ENCODE data around the gene SNX9.

The SNX9 gene

DNA sequence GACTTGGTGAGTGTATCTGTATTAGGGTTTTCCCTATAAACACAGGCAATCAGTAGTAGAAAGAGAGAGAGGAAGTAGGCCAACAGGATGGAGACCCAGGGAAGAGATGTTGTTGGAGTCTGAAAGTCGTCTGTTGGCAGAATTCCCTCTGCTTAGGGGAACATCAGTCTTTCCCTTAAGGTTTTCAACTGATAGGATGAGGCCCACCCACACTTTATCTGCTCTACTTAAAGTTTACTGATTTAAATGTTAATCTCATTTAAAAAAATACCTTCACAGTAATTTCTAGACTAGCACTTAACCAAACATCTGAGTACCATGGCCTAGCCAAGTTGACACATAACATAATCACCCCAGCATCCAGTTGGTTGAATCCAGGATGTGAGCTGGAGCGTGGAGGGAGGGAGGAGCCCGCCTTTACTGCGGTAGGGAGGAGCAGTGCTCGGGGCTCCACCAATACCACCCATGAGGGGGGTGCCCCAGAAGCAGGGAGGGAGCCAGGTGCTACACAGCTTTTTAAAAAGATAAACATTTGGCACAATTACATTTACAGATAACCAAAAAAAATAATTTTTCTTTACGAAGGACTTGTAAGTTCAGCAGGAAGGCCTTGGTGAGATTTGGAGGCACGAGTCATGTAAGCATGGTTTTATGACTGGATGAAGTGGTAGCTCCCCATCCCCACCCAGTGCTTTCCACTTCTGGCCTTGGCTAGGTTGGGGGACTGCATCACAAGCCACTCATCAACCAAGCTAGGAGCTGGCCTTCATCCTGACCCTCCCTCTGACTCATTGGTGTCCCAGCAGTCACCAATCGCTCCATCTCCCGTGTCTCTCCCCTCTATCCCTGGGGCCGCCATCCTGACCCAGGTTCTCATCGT, 18.4 kb upstream of the SNX9 start:
- DNase-seq: no peak

DNA sequence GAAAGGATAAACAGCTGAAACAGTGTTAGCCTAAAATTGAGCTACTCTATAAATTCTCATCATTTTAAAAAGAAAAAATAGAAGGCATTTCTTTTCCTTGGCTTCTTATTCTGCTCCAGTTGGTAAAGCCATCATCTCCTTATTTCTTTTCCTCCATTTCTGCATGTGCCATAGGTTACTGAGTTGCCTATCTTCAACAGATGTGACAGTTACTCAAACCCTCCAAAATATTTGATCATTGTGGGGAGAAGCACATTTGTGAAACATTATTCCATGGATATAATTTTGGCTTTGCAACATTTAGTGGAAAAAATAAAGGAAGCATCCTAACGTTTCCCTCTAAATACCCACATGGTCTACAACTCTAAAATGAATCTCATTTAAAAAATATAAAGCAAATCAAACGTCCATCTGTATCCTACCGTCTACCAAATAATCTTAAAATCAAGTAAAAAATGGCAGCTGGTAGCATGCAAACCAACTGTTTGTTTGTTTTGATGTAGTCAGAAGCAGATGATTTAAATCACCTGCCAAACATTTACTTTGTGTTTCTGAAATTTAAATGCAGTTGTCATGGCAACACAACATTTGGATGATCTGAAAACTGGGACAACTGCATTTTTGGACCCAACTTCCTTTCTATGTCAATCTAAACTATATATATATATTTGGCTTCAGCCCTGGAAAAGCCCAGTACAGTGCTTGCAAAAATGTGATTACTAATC, 16.8 kb upstream of the SNX9 start:
- DNase-seq: peak; percentile 72

DNA sequence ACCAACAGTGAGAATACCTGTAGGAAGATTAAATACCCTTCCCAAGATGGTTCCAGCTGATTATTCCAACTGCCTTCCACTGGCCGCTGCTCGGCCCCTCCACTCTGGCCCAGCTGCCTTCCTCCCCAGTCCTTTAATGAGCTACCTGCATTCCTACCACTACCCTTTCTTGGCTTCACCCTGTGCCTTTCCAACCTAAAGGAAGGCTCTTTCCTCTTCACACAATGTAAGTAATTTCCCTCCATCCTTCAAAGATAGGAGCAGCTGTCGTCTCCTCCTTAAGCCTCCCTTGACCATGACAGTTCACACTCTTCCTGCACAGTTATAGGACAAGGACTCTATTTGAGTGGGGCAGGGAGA, 16.2 kb upstream of the SNX9 start:
- no peak for DNase-seq

DNA sequence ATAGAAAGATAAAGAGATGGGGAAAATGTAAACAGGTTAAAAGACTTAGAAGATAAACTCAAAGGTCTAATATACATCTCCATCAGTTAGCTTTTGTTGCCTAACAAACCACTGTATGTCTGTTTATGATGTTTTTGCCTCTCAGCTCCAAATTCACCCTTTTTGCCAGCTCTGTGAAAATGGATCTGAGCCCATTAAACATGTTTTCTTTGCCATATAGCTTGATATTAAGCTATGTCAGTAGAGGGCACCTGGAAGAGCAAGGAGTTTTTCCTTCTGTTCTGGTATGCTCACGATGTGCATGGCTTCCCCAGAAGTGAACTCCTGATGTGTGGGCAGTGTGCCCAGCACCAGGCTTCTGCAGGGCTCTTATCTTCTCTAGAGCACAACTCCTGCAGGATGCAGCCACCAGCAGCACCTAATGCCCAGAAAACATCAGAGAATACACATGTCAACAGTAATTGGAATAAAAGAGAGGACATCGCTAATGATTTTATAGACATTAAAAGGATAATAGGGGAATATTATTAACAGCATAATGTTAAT, 14.6 kb upstream of the SNX9 start:
- DNase-seq: no peak

DNA sequence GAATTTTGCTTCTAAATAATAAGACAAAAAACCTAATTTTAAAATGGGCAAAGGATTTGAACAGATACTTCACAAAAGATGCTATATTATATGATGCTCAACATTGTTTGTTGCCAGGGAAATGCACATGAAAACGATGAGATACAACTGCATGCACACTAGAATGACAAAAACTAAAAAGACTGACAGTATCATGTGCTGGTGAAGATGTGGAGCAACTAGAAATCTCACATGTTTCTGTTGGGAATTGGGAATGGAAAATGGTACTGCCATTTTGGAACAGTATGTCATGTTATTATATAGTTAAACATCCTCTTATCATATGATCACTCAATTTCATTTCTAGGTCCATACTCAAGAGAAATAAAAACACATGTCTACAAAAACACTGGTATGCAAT, 13.4 kb upstream of the SNX9 start:
- DNase-seq: no peak

DNA sequence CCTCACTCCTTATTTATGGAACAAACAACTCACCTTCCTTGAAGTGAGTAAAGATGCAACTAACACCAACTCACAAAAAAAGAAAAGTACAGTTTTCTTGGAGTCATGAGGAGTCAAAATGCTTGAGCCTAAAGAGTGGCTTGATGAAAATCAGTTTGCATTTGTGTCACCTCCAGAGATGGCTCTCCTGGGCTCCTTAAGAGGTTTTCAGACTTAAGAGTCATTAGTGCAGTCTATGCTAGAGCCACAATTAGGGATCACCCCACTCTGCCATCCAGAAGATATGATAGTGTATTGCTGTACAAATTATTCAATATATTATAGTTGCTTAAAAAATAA, 11.9 kb upstream of the SNX9 start:
- no peak for DNase-seq

DNA sequence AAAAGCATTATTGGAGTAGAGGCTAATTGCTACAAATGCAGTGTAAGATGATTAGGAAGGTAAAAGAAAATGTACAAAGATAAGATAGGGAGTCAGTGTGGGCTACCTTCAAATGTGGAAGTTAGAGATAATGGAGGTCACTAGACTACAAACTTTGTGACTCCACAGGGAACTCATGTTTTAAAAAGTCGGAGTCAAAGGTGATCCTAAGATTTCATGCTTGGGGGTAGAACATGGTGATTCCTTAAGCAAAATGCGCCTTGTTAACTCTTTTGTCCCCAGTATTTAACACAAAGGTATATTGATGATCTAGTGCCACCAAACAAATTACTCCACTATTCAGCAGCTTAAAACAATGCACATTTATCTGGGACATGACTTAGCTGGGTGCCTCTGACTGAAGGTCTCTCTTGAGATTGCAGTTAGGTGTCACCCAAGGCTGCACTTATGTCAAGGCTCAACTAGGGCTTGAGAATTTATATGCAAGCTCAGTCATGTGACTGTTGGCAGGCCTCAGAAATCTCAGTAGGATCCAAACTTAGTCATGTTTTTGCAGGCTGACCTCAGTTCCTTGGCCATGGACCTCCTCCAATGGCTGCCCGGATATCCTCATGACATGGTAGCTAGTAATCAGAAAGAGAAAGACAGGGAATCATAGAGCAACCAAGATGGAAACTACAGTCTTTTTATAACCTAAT, 11.4 kb upstream of the SNX9 start:
- no peak for DNase-seq

DNA sequence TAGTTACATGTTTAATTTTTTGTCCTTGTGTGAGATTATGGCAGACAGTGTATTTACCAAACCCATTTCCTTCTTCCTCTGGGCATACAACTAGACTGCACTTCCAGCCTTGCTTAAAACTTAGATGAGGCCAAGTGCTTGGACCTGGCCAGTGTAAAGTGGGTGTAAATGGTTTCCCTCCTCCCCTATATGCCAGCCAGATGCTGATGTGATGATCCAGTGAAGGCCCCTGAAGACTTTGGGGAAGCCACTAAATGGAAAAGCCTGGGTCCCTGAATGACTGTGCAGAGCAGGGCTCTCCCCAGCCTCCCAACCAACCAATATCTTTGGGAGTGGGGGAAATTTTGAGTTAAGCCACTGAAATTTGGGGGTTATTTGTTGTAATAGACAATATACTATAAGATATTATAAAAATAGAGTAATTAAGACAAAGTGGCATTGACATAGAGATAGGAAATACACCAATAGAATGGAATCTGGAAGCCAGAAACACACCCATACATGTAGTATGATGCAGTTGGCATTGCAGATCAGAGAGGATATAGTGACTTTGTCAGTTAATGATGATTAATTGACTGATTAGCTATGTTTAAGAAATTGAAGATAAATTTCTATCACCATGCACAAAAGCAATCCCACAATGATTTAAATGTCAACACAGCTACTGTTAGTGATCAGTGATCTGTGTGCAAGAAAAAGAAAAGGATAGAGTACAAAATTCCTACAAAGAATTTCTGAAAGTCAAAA, 10.4 kb upstream of the SNX9 start:
- DNase-seq: no peak

DNA sequence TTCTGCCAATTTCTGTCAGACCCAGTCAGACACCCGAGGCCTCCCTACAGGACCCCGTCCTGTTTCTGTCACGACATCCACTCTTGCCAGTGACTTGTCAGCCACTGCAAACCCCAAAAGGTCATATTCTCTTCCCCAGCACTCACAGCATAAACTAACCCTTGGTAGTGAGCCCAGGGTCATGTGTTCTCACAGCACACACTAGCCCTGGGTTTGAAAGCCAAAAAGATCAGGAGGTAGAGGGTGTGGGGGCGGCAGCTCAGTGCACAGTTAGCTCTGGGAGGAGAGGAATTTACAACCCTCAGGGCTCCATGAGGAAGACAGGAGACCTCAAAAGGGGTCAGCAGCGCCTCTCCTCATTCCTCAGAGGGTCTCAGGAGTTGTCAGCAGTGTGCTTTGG, 9.9 kb upstream of the SNX9 start:
- DNase-seq: no peak

DNA sequence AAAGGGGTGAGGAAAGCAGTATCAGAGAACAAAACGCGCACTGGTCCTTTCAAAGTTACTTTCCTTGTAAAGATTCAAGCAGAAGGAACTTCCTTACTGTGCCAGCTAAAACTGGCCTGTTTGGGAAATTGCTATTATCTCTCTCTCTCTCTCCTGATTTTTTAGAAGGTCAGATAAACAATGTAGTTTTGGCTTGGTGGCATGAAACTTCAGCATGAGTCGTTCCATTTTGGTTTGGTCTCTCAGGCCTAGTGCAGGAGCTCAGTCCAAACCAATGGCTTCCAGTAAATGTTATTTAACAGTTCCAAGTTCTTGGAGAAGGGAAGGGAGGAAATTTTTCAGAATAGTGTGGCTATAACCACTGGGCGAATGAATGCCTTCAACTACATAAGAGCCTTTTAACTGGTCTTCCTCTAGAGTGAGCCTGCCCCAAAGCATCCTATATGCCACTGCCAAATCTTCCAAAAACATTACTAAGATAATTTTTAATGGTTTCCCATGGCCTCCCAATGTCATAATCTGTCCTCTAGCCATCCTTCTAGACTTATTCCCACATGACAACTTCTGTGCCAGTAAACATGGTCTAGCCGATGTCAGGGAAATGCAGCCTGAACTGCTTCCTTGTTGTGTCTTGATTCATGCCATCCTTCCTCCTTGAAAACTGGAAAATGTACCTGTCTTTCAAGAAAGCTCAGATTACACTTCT, 9.1 kb upstream of the SNX9 start:
- DNase-seq: no peak

DNA sequence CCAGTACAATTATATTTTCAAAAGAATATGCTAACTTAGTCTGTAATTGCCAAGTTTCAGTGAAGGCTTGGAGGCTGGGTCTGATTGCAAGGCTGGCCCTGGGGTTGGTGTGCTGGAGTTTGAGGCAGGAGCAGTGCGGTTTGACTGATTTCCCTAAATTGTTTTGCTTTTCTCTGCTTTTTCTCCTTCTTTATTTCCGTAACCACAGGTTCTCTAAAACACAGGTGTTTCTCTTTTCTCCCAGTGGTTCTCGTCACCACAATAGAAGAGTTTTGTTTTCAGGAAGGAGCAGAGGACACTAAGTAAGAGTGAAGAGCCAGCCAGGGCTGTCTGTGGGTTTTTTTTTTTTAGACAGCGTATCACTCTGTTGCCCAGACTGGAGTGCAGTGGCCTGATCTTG, 8.2 kb upstream of the SNX9 start:
- no peak for DNase-seq

DNA sequence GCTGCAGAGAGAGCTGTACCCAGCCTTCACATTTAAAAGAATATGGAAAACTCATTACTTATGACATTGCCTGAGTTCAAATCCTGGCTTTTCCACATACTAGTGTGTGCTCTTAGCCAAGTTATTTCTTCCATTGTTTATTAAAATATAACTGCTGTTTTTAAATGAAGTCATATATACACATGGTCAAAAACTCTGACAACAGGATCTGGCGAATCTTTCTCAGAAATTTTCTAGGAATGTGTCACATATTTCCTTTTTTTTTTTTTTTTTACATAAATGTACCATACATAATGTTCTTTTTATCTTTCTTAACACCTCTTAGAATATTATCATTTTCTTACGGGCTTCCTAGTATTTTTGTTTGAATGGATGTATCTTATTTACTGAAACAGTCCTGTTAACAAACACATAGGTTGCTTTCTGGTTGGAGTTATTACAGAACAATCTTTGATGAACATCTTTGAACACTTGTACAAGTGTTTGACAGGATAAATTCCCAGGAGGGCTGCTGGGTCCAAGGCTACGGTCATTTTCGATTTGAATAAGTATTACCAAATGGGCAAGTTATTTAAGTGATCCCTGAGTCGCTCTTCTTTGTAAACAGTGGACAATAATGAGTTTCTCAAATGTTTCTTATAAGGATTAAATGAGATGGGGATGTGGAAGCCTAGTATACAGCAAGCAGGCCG, 1.6 kb upstream of the SNX9 start:
- DNase-seq: no peak

DNA sequence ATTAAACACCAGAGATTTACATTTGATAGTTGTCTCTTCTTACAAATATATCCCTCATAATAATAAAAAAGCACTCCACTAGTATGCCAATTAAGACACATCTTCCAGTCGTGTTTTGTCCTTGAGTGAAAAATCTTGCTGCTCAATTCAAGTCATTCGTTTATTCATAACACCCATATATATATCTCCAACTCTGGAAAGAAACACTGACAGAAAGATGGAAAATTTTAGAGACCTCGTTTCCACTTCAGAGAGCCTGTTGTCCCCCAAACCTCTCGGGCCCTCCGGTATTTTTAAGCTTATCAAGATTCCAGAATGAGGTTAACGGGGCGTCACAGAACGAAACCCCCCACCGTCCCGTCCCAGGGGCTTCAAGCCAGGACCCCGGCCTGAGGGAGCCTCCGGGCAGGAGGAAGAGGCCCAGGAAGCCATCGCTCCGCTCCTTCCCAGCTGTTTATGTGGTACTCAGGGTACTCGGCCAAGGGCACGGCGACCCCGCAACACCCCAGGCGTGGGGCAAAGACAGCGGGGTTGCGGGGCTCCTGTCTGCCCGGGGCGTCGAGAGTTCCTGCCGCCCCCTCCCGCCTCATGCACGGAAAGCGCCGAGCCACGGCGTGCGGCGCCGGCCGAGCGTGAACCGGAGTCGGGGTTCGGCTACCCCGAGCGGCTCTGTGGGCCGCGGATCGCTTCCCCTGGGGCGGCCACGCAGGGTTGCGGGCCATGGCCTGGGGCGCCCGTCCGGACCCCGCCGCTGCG, 623 bp upstream of the SNX9 start:
- DNase-seq: peak; percentile 61

DNA sequence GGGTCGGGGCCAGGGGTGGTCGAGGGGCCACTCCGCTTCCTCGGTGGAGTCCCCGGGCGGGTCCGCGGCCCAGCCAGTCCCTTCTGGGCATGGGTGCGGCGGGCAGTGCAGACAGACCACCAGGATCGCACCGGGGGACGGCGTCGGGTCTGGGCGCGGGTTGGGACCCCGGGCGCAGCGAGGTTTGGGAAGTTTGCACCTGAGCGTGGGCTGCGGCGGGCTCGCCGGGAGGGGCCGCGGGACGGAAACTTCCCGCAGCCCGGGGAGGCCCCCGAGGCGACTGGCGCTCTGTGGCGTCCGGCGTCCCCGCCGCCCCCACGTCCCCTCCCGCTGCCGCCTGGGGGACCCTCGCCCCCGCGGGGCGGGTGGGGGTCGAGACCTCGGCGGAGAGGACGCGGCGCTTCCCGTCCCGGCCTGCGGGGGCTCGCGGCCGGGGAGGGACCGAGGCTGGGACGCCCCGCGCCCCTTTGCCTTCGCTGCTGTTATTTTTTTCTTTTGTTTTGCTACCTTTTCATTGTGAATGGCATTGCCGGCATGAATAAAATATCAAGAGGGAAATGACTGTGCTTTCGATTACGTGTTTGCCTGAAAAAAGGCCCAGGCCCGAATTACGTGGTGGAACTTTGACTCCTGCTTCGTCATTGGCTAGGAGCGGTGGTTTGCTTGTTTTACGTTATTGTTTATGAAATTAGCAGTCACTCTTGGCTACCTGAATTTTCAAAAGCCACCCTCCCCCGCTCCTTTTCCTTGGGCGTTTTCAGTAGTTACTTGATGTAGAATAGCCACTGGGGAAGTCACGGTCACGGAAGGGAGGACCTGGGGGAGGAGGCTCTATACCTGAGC, 703 bp downstream of the SNX9 start:
- DNase-seq: peak; percentile 69

DNA sequence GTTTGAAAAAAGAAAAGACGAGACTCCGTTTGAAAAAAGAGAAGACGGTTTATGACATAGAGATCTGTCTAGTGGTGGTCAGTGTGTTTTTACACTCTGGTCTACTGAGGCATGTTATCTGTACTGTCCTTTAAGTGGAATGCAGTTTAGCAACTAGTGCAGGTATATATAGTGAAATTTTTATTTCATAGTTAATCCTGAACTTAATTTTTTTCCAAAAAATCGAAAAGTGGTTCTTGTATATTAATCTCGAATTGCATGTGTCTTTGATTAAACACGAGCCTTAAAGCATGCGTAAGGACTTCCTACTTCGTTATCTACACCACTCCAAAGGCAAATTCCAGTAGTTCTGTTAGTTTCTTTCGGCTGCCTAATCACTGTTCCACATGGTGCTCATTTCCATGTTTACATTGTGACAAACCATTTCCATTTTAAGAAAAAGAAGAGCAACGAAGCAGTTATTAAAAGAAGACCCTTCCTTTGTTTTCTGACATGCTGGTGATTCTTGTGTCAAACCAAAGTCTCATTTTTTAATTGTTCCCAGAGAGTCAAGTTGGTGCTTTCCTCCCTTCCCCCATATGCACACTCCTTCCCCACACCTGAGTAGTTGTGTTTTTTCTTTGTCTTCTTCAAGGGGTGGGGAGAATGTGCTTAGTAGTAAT, 2.3 kb downstream of the SNX9 start:
- peak; percentile 5 for DNase-seq

DNA sequence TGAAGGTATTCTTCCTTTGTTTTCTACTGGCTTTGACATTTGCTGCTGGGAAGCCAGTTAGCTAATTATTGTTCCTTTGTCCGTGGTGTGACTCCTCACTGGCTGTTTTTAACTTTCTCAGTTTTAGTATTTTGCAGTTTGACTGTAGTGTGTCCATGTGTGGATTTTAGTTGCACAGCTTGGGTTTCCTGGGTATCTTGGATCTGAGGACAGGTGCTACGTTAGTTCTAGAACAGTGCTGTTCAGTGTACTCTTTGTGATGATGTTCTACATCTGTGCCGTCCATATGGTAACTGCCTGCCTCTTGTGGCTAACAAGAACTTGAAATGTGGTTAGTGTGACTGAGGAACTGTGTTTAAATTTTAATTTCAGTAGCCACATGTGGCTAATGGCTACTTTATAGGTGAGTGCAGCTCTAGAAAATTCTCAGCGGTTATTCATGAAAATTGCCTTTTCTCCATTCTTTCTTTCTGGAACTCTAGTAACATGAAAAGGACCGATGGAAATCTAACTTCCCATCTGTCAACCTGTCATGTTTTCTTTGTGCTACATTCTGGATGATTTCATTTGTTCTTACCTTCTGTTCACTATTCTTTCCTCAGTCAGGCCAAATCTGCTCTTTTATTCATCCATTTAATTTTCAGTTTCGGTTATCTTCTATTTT, 7.4 kb downstream of the SNX9 start:
- DNase-seq: no peak

DNA sequence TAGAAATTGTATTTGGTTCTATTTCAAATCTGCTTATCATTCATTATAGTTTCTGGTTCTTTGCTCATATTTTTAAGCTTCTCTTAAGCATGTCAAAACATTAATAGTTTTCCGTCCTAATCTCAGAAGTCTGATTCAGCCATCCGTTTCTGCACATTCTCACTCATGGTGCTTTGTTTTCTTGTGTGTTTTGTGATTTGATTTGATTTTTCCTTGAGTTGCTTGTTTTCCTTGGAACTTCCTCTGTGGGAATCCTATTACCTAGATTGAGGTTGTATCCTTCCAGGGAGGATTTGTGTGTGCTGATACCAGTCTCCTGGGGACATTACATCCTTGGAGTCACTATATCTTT, 7.9 kb downstream of the SNX9 start:
- no peak for DNase-seq

DNA sequence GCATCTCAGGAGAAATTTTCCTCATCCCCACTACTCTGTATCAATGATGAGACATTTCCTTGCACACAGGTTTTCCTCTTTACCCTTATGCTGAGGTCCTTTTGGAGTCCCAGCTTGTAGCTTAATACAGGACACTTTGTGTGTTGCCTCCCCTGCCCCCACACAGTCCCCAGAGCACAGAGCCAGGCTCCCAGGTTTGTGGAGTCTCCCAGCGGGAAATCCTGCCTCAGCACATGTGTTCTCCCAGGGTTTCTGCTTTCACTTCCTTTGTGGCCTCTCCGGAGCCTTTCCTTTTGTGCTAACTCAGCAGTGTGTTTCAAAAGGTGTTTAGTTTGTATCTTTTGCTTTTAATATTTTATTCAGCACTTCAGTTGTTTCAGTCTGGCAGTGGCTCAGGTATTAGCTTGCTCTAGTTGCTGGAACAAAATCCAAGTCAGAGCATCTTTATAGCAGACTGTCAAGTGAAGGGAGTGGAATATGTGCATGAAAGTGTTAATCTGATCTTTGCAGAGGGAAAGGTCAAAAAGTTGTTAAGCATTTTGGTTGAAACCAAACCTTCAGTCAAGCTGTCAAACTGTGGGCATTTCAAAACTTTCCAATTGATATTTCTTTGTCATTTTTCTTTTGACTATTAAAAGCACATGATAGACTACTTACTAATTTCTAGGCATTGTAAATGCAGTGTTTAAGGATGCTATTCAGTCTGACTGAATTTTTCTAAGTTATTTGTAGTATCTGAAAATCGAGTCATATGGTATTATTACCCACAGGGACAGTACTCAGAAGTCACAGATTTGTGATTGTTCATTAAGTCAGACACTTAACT, 8.6 kb downstream of the SNX9 start:
- no peak for DNase-seq
